ES-I3 (cell line): ENCODE data around the gene ZNF618.
"Not testable (repeated sequence)": the region's sequence is repeated elsewhere in the genome, so short reads cannot be mapped to it uniquely, and the experiment has no call there.

ENCODE experiments used
- H3K36me3 ChIP-seq: 2 replicates; pipeline ENCODE4 v1.6.1; 2013; ENCODE audit warnings: mild to moderate bottlenecking, low read length, control low read depth, moderate library complexity; ENCODE audit not compliant: insufficient read depth
- H3K4me1 ChIP-seq: 2 replicates; pipeline ENCODE4 v1.6.1; 2013; ENCODE audit warnings: mild to moderate bottlenecking, control low read depth, low read length; ENCODE audit not compliant: insufficient read depth
- H3K9ac ChIP-seq: 2 replicates; pipeline ENCODE4 v1.6.1; 2013; ENCODE audit warnings: low read depth, mild to moderate bottlenecking, low read length, moderate library complexity
- H3K9me3 ChIP-seq: 2 replicates; pipeline ENCODE4 v1.6.1; 2013; ENCODE audit warnings: mild to moderate bottlenecking, low read length, moderate library complexity; ENCODE audit not compliant: control insufficient read depth, insufficient read depth

ZNF618 gene

DNA sequence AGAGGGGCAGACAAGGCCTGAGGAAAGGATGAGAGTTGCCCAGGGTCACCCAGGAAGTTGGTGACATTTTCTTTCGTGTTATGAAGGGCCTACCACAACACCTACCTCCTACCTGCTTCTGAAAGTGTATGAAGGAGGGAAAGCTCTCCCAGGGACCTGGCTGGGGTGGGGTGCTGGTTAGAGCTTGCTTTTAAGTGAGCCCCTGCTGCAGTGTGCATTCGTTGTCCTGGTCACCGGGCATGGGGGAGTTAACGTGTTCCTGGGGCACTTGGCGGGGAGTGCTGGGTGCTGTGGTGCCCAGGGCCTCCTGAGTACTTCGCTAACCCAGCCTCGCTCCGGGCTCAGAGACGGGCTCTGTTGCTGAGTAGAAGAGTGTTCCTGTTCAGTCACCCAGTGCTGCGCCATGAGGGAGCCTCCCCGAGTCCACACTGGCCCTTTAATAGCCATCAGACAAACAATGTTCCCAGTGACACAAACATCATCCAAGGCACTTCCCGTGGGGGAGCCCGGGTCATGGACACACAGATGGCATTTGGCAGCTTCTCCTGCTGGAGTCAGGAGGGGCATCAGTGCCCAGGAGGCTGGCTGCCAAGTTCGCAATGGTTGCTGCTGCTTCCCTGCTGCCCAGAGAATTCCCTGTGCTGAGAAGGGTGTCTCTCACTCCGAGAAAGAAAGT, 116.3 kb downstream of the ZNF618 start:
- Histone ChIP-seq H3K9ac (no peak overlapping the region), H3K36me3 (no peaks in the 10 kb centered on the region), H3K9me3 (no peaks in the 10 kb centered on the region), H3K4me1 (no peaks in the 10 kb centered on the region)

DNA sequence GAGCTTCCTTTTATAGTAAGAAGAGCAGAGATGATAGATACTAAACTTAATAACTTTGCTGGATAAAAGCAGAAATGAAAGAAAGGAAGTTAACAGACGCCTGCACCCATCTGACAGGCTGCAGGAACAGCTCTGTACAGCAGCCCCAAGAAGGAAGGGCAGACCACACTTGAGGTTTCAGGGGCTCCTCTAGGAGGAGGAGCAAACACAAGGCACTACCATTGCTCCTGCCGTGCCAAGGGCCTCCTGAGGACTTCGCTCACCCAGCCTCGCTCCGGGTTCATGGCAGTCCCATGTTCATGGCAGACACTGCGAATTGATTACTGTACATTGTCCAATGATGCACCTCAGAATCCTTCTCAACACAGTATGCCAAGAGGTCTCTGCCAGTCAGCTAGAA, 116.9 kb downstream of the ZNF618 start:
- Histone ChIP-seq H3K9me3 (no peaks in the 10 kb centered on the region), H3K4me1 (no peaks in the 10 kb centered on the region), H3K36me3 (no peaks in the 10 kb centered on the region), H3K9ac (no peak overlapping the region)

DNA sequence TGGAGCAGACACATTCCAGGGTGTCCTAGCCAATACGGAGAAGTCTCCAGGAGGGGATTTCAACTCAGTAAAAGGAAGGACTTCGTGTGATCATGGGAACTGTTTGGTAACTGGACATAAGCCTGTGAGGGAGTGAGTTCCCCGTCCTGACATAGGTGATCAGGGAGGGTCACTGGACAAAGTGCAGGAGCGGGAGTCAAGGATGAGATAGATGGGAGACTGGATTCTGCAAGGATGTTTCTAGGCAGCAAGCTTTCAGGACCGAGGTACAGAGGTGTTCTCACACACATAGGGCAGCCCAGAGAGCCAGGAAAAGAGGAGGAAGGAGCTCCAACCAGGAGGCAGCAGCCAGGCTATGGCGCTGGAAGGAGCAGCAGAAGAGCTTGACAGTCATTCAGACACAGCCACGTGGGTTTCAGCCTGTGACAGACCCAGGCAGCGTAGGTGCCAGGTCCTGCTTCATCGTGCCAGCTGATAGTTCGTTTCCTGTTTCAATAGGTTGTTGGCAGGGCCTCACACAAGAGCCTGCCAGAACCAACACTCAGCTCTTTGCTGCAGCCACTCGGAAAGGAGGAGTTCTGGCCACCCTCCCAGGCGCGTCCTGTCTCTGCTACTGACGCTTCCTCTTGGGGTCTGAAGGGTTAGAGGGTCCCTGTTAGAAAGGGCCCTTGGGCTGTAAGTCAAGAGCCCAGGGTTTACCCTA, 117.9 kb downstream of the ZNF618 start:
- no peak overlapping the region for H3K9ac ChIP-seq
- H3K9me3 ChIP-seq: no peaks in the 10 kb centered on the region
- no peaks in the 10 kb centered on the region for H3K4me1 ChIP-seq
- H3K36me3 ChIP-seq: no peaks in the 10 kb centered on the region; the same call in 1 of the 2 replicates

DNA sequence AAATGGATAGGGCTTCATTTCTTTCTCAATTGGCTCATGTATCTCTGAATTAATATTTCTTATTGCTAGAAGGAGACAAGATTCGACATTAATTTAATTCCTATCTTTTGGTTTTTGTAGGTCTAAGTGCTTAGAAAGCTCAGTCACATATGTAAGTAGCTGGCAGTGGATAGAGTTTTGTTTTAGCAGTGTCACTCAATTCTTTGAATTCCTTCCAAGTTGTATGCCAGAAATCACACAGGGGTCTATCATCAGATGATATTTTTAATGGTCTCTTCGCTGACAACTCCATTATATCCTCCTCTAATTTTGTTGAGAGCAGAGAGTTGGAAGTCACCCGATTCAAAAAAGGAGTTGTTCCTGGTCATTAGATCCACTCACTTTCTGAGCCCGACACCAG, 119.3 kb downstream of the ZNF618 start:
- Histone ChIP-seq H3K4me1 (no peaks in the 10 kb centered on the region), H3K9me3 (no peaks in the 10 kb centered on the region), H3K36me3 (no peaks in the 10 kb centered on the region; the same call in 1 of the 2 replicates)

DNA sequence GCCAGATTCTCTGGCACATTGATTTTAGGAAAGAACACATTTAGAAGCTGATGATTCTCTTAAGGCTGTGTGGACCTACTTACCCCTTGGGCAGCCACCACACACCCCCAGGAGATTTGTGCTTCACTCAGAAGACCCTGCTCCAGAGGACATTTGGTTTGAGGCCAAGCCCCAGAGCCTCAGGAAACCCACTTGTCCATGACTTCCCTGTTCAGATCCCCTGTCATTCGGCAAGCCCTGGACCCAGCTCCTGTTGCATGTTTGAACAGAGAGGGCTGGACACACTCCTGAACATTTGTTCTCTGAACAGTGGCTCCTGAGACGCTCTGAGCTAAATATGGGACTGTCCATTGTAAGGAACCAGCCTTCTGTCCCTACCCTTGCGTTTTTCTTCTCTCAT, 119.9 kb downstream of the ZNF618 start:
- Histone ChIP-seq H3K9me3 (no peaks in the 10 kb centered on the region), H3K9ac (no peak overlapping the region), H3K4me1 (no peaks in the 10 kb centered on the region), H3K36me3 (no peaks in the 10 kb centered on the region; the same call in 1 of the 2 replicates)

More for the DNA sequence above, 119.3 kb downstream of the ZNF618 start:
- no peak overlapping the region for H3K9ac ChIP-seq

DNA sequence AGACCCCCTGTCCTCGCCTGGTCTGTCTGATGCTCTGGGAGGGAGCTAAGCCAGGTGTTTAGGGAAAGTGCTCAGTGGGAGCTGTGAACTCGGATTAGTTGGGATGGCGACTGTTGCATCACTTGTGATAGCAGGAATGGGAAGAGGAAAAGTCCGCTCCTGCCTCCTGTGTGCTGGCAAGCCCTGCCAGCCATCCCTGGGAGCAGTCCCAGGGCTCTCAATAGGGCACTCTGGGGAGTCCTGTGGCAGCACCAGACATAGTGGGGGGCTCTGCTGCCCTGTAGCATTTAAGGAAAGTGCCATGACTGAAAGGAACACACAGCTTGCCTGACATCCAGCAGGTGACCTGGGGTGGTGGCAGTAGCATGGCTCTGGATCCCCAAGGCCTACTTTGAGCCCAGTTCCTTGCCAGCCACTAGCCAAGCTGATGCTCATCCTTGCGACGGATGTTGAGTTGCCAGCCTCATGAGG, 120.5 kb downstream of the ZNF618 start:
- no peaks in the 10 kb centered on the region for H3K4me1 ChIP-seq
- H3K36me3 ChIP-seq: no peaks in the 10 kb centered on the region; the same call in 1 of the 2 replicates
- no peak overlapping the region for H3K9ac ChIP-seq
- no peaks in the 10 kb centered on the region for H3K9me3 ChIP-seq

DNA sequence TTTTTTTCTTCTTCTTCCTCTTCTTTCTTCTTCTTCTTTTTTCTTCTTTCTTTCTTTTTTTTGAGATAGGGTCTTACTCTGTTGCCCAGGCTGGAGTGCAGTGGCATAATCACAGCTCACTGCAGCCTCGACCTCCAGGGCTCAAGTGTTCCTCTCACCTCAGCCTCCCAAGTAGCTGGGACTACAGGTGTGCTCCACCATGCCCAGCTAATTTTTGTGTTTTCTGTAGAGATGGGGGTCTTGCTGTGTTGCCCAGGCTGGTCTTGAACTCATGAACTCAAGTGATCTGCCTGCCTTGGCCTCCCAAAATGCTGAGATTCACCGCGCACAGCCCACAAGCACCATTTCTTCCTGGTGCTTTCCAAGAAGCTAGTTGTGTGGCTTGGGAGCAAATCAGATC, 121.0 kb downstream of the ZNF618 start:
- H3K4me1 ChIP-seq: not testable (repeated sequence)

DNA sequence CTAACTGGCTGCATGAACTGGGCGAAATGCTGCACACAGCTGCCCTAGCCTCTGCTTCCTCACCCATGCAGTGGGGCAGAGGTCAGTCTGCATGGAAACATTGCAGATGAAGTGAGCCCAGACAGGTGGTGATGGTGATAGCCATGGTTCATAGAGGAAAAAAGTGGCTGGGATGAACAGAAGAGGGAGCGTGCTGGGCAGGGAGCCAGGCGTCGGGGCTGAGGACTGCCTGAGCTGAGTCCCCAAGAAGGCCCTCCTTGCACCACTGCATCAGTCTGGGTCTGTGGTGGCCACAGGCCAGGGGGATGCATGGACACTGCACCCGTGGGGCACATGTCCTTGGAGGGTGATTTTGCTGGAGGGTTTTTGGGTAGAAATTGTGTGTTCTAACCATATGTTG, 121.5 kb downstream of the ZNF618 start:
- no peaks in the 10 kb centered on the region for H3K4me1 ChIP-seq
- no peak overlapping the region for H3K9ac ChIP-seq
- H3K9me3 ChIP-seq: no peaks in the 10 kb centered on the region
- H3K36me3 ChIP-seq: no peaks in the 10 kb centered on the region; the same call in 1 of the 2 replicates

More for the DNA sequence above, 121.0 kb downstream of the ZNF618 start:
- not testable (repeated sequence) for H3K9me3 ChIP-seq, H3K9ac ChIP-seq, H3K36me3 ChIP-seq

DNA sequence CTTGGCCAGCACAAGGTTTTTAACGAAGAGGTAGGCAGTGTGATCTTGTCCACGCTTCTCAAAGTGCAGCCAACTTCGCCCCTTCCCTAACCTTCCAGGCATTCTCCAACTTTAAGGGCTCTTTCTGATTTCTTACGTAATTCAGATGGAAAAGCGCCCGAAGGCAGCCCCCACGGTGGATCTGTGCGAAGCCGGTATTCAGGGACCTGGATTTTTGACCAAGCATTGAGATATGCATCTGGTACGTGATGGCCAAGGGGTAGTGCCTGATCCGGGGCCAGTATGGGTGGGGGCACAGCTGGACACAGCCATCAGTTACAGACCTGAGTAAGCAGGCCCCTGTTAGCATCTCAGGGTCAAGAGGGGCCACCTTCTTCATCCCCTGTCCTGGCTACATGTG, 122.0 kb downstream of the ZNF618 start:
- Histone ChIP-seq H3K9ac (no peak overlapping the region), H3K9me3 (no peaks in the 10 kb centered on the region), H3K36me3 (no peaks in the 10 kb centered on the region; the same call in 1 of the 2 replicates), H3K4me1 (no peaks in the 10 kb centered on the region)

DNA sequence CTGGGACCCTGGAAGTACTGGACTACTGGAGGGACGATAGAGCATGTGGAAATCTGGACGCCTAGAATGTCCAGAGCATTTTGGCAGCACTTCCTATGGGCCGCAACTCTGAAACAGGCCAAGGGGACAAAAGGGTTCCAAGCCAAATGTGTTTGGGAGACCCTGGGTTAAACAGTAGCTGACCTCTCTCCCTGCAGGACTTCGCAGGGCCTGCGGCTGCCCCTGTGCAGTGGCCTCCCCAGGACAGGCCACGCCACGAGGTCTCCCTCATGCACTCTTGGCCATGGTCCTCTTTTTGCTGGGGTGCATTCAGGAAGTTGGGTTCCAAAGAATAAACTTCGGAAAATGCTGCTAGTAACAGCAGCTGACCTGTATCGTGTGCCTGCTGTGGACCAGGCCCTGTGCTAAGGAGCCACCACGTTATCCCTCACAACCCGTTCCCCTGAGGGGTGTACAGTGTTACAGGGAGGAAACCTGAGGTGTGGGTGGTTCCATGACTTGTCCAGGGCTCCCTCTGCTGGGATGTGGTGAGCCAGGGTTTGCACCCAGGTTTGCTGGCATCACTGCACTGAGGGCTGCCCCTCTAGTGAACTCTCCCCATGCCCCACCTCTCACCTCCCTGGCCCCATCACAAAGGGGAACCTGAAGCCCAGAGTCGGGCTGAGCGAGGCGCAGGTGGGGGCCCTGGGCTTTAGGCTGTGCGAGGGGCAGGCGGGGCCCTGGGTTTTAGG, 122.6 kb downstream of the ZNF618 start:
- no peaks in the 10 kb centered on the region for H3K4me1 ChIP-seq
- H3K9ac ChIP-seq: no peak overlapping the region
- no peaks in the 10 kb centered on the region for H3K9me3 ChIP-seq
- H3K36me3 ChIP-seq: no peaks in the 10 kb centered on the region; the same call in 1 of the 2 replicates

DNA sequence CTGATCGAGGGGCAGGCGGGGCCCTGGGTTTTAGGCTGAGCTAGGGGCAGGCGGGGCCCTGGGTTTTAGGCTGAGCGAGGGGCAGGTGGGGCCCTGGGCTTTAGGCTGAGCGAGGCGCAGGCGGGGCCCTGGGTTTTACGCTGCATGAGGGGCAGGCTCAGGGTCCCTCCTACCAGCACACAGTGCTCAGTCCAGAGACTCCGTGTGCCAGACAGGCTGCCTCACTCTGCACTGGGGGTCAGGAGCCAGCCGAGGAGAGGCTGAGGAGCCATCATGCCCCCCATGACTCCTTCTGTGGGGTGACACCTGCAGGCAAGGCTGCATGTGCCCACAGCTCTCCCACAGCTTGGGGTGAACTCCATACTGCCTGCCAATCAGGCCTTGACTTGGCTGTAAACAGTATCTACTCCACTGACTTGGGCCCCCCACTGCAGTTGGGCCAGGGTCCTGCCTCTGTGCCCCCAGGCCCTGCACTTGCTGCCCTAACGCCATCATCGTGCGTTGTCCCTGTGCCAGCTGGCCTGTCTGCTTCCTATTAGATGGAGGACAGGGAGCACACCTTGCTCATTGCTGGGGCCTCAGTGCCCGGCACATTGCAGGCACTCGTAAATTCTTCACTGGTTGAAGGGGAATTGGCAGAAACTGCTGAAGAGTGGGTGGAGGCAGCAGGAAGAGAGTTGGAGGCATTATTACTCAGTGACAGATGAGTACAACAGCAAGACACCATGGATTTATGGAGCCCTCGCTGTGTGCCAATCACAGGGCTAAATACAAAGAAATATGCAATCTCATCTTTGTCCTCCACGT, 123.3 kb downstream of the ZNF618 start:
- Histone ChIP-seq H3K4me1 (no peaks in the 10 kb centered on the region), H3K9ac (no peak overlapping the region), H3K36me3 (no peaks in the 10 kb centered on the region; the same call in 1 of the 2 replicates), H3K9me3 (no peaks in the 10 kb centered on the region)

DNA sequence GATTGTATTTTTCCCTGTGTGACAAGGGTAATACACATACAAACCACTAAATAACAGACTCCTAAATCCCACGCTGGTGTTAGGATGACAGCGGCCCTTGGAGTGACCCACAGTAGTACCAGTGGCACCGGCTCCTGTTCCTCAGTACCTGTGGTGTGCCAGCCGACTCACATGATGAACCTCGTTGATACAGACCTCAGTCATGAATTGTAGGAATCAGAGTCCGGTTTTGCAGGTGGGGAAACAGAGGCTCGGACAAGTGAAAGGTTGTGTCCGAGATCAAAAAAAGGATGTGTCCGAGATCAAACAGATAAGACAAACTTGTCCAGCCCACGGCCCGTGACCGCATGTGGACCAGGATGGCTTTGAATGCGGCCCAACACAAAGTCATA, 124.0 kb downstream of the ZNF618 start:
- Histone ChIP-seq H3K36me3 (peaks cover 3% of the 10 kb centered on the region; the same call in 1 of the 2 replicates), H3K9ac (no peak overlapping the region), H3K4me1 (no peaks in the 10 kb centered on the region)

DNA sequence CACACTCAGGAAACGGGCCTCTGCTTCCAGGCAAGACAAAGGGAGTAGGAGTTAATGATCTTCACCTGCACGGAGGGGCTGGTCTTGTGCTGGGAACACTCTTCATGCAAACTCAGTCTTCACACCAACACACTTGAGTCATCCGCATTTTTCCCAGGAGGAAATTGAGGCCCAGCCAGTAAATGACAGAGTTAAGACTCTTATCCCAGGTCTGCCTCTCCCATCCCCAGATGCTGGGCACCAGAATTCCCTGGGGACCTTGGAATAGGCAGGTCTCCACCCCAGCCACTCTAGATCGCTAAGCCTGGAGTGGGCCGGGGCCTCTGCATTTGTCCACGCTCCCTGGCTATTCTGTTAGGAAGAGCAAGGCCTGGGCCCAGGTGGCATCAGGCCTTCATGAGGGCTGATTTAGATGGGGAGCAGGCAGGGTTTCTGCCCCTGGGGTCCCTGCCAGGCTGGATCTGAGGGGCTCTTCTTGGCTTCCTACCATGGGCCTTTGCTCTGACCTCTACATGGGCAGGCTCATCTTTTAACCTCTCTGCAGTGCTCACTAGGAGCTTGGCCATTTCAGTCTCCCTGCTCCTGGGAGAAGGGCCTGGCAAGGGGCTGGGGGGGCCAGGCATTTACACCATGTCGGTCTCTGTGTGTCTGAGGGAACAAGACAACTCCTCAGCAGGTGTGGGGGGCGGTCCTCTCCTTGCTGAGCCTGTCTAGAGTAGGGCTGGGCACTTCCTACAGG, 124.7 kb downstream of the ZNF618 start:
- H3K9me3 ChIP-seq: no peaks in the 10 kb centered on the region
- H3K9ac ChIP-seq: no peak overlapping the region
- peaks cover 3% of the 10 kb centered on the region; the same call in 1 of the 2 replicates for H3K36me3 ChIP-seq
- no peaks in the 10 kb centered on the region for H3K4me1 ChIP-seq

More for the DNA sequence above, 124.0 kb downstream of the ZNF618 start:
- no peaks in the 10 kb centered on the region for H3K9me3 ChIP-seq
